SU-DHL-6 (cell line): ENCODE measurements around the gene TRPM2.

Experiments used
- H2AFZ ChIP-seq: fragments of 200-600 bp; sonication (generic); 2 replicates; pipeline ENCODE4 v1.6.1; 2014; ENCODE audit warnings: low read depth, mild to moderate bottlenecking, moderate library complexity, mixed read lengths, antibody characterized with exemption, low read length; ENCODE audit not compliant: severe bottlenecking
- H3F3A ChIP-seq: fragments of 200-600 bp; shearing (Covaris generic); 2 replicates; pipeline ENCODE4 v1.6.0; 2016; ENCODE audit warnings: antibody characterized with exemption, mild to moderate bottlenecking; ENCODE audit not compliant: insufficient read depth
- H3K27ac ChIP-seq: fragments of 200-600 bp; sonication (generic); 2 replicates; pipeline ENCODE4 v1.5.1; 2016; ENCODE audit warnings: low read depth, mild to moderate bottlenecking, low read length, moderate library complexity, mixed read lengths
- H3K27me3 ChIP-seq: fragments of 200-600 bp; sonication (generic), shearing (Covaris generic); 2 replicates; pipeline ENCODE4 v1.6.0; 2014; ENCODE audit warnings: mild to moderate bottlenecking, low read length
- H3K36me3 ChIP-seq: fragments of 200-600 bp; sonication (generic); 2 replicates; pipeline ENCODE4 v1.6.1; 2014; ENCODE audit warnings: mild to moderate bottlenecking, low read length, mixed read lengths
- H3K4me2 ChIP-seq: fragments of 300-600, 200-600 bp; shearing (Covaris generic), sonication (generic); 2 replicates; pipeline ENCODE4 v1.6.0; 2014; ENCODE audit warnings: low read length, low read depth, mild to moderate bottlenecking; ENCODE audit not compliant: poor library complexity, severe bottlenecking
- H3K4me3 ChIP-seq: fragments of 200-600 bp; sonication (generic); 2 replicates; pipeline ENCODE4 v1.5.1; 2014; ENCODE audit warnings: antibody characterized with exemption, low read length, mild to moderate bottlenecking, mixed read lengths; ENCODE audit not compliant: insufficient read depth, poor library complexity, severe bottlenecking
- H3K79me2 ChIP-seq: fragments of 200-600 bp; sonication (generic); 2 replicates; pipeline ENCODE4 v1.6.1; 2014; ENCODE audit warnings: mild to moderate bottlenecking, low read length, moderate library complexity; ENCODE audit not compliant: insufficient read depth
- H3K9ac ChIP-seq: fragments of 200-600 bp; sonication (generic); 2 replicates; pipeline ENCODE4 v1.7.0; 2014; ENCODE audit warnings: mild to moderate bottlenecking, low read length
- H3K9me2 ChIP-seq: fragments of 200-600 bp; sonication (generic); replicated peaks from 2 replicates; pipeline ENCODE4 v1.6.1; 2014; ENCODE audit warnings: low read length; ENCODE audit not compliant: insufficient read depth
- H3K9me3 ChIP-seq: fragments of 200-600 bp; sonication (generic); 2 replicates; pipeline ENCODE4 v1.6.1; 2014; ENCODE audit warnings: low read length, mixed read lengths; ENCODE audit not compliant: insufficient read depth
- H4K20me1 ChIP-seq: fragments of 200-600 bp; sonication (generic); 2 replicates; pipeline ENCODE4 v1.6.1; 2014; ENCODE audit warnings: low read depth, mild to moderate bottlenecking, antibody characterized with exemption, low read length, moderate library complexity, mixed read lengths
- CTCF ChIP-seq: fragments of 200-600 bp; sonication (generic); IDR thresholded peaks from one replicate; pipeline ENCODE4 v1.5.1; 2017; ENCODE audit warnings: antibody characterized with exemption, mild to moderate bottlenecking, low read length, moderate library complexity; ENCODE audit not compliant: insufficient read depth, poor library complexity, severe bottlenecking
- EZH2phosphoT487 ChIP-seq: fragments of 200-600 bp; sonication (generic), shearing (Covaris generic); conservative IDR thresholded peaks from 2 replicates; pipeline ENCODE4 v1.6.1; 2018; ENCODE audit warnings: mild to moderate bottlenecking, antibody characterized with exemption, low read length, moderate library complexity, mixed read lengths

Gene TRPM2

DNA sequence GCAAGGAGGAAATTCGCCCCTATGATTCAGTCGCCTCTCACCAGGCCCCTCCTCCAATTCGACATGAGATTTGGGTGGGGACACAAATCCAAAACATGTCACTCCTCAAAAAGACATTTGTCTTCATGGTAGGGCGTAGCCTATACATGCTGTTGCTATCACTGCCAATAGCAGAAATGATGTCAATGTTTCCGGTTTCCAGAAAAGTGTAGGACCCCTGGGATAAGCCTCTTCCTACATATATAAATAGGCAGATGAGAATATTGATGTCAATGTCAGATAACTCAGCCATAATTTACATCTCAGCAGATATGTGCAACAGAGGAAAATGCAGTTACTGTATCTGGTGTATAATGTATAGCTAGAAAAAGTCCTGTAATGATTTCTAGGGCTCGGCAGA lies 118.6 kb downstream of the TRPM2 start:
- Histone ChIP-seq H2AFZ (no peak overlapping the region), H3K9me2 (no peaks in the 10 kb centered on the region), H4K20me1 (no peaks in the 10 kb centered on the region), H3K4me2 (no peak overlapping the region), H3K9me3 (no peaks in the 10 kb centered on the region), H3K4me3 (no peak overlapping the region), H3K9ac (no peak overlapping the region), H3K36me3 (no peaks in the 10 kb centered on the region), H3K27ac (no peak overlapping the region), H3K27me3 (no peaks in the 10 kb centered on the region), H3F3A (no peaks in the 10 kb centered on the region), H3K79me2 (no peaks in the 10 kb centered on the region)
- TF ChIP-seq EZH2phosphoT487, result no peak
- no peak for TF ChIP-seq CTCF

- TF ChIP-seq CTCF (no peak), EZH2phosphoT487 (no peak)
- no peaks in the 10 kb centered on the region for H3K36me3 ChIP-seq
- no peaks in the 10 kb centered on the region for H3F3A ChIP-seq
Observed at GRCh38 chr21:44473915-44474555, 120.6 kb downstream of the TRPM2 start.

DNA sequence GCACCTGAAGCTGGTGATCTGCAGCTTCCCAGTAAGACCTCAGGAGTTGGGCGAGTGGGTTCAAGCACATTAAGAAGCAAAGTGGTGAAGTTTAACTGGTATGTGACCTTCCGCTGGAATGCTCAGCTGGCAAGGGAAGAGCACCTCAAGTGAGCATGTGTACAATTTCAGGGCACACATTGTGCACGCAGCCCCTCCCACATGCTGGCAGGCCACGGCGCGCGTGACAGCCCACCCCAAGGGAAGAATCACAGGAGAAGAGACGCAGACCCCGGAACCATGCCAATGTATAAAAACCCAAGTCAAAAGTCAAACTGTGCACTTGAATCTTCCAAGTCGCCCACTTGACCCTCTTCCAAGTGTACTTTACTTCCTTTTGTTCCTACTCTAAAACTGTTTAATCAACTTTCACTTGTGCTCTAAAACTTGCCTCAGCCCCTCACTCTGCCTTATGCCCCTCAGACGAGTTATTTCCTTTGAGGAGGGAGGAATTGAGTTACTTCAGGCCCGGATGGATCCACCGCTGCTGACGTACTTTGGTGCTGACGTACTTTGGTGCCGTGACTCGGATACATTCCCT lies 121.9 kb downstream of the TRPM2 start:
- H4K20me1 ChIP-seq, result no peaks in the 10 kb centered on the region
- H3K27ac ChIP-seq, result no peak overlapping the region
- no peak overlapping the region for H3K4me2 ChIP-seq
- no peaks in the 10 kb centered on the region for H3K36me3 ChIP-seq
- no peak for TF ChIP-seq CTCF
- TF ChIP-seq EZH2phosphoT487, result no peak
- no peak overlapping the region for H3K9ac ChIP-seq
- no peaks in the 10 kb centered on the region for H3K27me3 ChIP-seq
- no peak overlapping the region for H3K4me3 ChIP-seq
- H3K9me3 ChIP-seq, result no peaks in the 10 kb centered on the region
- no peaks in the 10 kb centered on the region for H3F3A ChIP-seq
- H2AFZ ChIP-seq, result no peak overlapping the region
- no peaks in the 10 kb centered on the region for H3K79me2 ChIP-seq
- no peaks in the 10 kb centered on the region for H3K9me2 ChIP-seq

More at GRCh38 chr21:44473915-44474555, 120.6 kb downstream of the TRPM2 start:
- Histone ChIP-seq H3K27ac (no peak overlapping the region), H3K79me2 (no peaks in the 10 kb centered on the region), H3K9me3 (no peaks in the 10 kb centered on the region), H3K9ac (no peak overlapping the region), H3K4me3 (no peak overlapping the region), H4K20me1 (no peaks in the 10 kb centered on the region), H3K27me3 (no peaks in the 10 kb centered on the region), H2AFZ (no peak overlapping the region), H3K4me2 (no peak overlapping the region), H3K9me2 (no peaks in the 10 kb centered on the region)
